Tibial nerve (tissue), 3 donors: ENCODE measurements around the gene PTPRD.

ENCODE experiments used
- CTCF ChIP-seq, 5 experiments: fragments of 200-600 bp in 3 of 5; fragments of 450-650 bp in 2 of 5; sonication (generic) in 3 of 5; IDR thresholded peaks; one replicate each; pipeline ENCODE4 v1.5.1; 2016 to 2019; ENCODE audit warnings: antibody characterized with exemption in 5 of 5, mild to moderate bottlenecking in 3 of 5, moderate library complexity in 2 of 5
- POLR2A ChIP-seq, 2 donors: fragments of 450-650 bp; IDR thresholded peaks; one replicate each; pipeline ENCODE4 v1.6.1; 2017; ENCODE audit warnings: antibody characterized with exemption in 2 of 2, mild to moderate bottlenecking in 2 of 2, moderate library complexity in 2 of 2

GRCh38 chr9:8708728-8709127, 1904.1 kb downstream of the PTPRD start:
- TF ChIP-seq POLR2A (IDR thresholded peaks at IDR 0.05) = no peak
- TF ChIP-seq CTCF (IDR thresholded peaks at IDR 0.05) = no peak
